H1 (cell line): ENCODE data around the gene PDE2A. TPM values are rescaled to one million over a fixed set of nuclear protein-coding genes. Genes with fewer than 3 reads are reported as not detected.

Experiments used
- ATF2 ChIP-seq: IDR thresholded peaks from 2 replicates; pipeline ENCODE4 v1.6.1; 2012; ENCODE audit warnings: low read length, inconsistent platforms
- CREB1 ChIP-seq: IDR thresholded peaks from 2 replicates; pipeline ENCODE4 v1.6.1; 2012; ENCODE audit warnings: inconsistent platforms
- GABPA ChIP-seq: IDR thresholded peaks from 2 replicates; pipeline ENCODE4 v1.6.1; 2011; ENCODE audit warnings: mild to moderate bottlenecking, low read length, moderate library complexity, borderline replicate concordance; ENCODE audit not compliant: insufficient read depth
- NANOG ChIP-seq: IDR thresholded peaks from 2 replicates; pipeline ENCODE4 v1.6.1; 2011; ENCODE audit warnings: low read length, low read depth, mild to moderate bottlenecking, inconsistent platforms; ENCODE audit not compliant: insufficient read depth, poor library complexity, severe bottlenecking
- RNF2 ChIP-seq: fragments of 200-900, 300-1000 bp; sonication (generic); IDR thresholded peaks from 2 replicates; pipeline ENCODE4 v1.7.1; 2016; ENCODE audit warnings: borderline replicate concordance, low read depth, mild to moderate bottlenecking, antibody characterized with exemption, low read length; ENCODE audit not compliant: poor library complexity, severe bottlenecking; ENCODE audit errors: missing control alignments
- SAP30 ChIP-seq: fragments of 300-600 bp; sonication (generic); IDR thresholded peaks from 2 replicates; pipeline ENCODE4 v1.7.1; 2012; ENCODE audit warnings: low read length, moderate library complexity, mild to moderate bottlenecking, inconsistent platforms; ENCODE audit not compliant: insufficient read depth, insufficient replicate concordance
- SIRT6 ChIP-seq: IDR thresholded peaks from one replicate; pipeline ENCODE4 v1.7.1; 2012; ENCODE audit warnings: low read length, inconsistent platforms
- SRF ChIP-seq: IDR thresholded peaks from 2 replicates; pipeline ENCODE4 v1.6.1; 2011; ENCODE audit warnings: mild to moderate bottlenecking, low read depth, low read length, moderate library complexity
- YY1 ChIP-seq: IDR thresholded peaks from 2 replicates; pipeline ENCODE4 v1.6.1; 2011; ENCODE audit warnings: low read depth, mild to moderate bottlenecking, low read length
- polyA plus RNA-seq, 7 experiments: library from polyadenylated mRNA; depleted of rRNA in 3 of 7; stranded (reverse) in 5 of 7; unstranded in 2 of 7; fragments of >200 nt in 5 of 7; fragments of 200-250 nt in 2 of 7; gene quantifications; 1 replicate in 5 of 7; 2 replicates in 1 of 7; 4 replicates in 1 of 7; pipeline versions ENCODE4 v1.2.1 to v1.2.3, GENCODE V29; 2011 to 2013; ENCODE audit warnings: missing spikeins in 2 of 7, mixed read lengths in 2 of 7
- total RNA-seq: library from RNA; stranded (reverse); fragmentation: NEBNext Ultra II Directional; extraction: Animal tissue kit (Norgen Biotek cat#: 25700); gene quantifications from 2 replicates; pipeline ENCODE4 v1.2.1, GENCODE V29; 2021

PDE2A gene
- total and polyA plus RNA-seq, 2 of the 8 experiments (the other 6 are each of a cell fraction or from before 2014, with no cell fraction given): 3.4 to 7.1 TPM

- TF ChIP-seq CREB1: no peak
- TF ChIP-seq NANOG: no peak
- no peak for TF ChIP-seq RNF2
- no peak for TF ChIP-seq SAP30
- TF ChIP-seq YY1: no peak
- TF ChIP-seq SRF: no peak
- TF ChIP-seq ATF2: no peak
- TF ChIP-seq GABPA: no peak
- no peak for TF ChIP-seq SIRT6
Measured at GRCh38 chr11:72588421-72589410, 85.5 kb downstream of the PDE2A start (continued).
